Measurements from ENCODE around the gene HSD17B14. TPM values are rescaled to one million over a fixed set of nuclear protein-coding genes. Genes with fewer than 3 reads are reported as not detected.

HSD17B14 gene
- total and polyA plus RNA-seq, 4 donors, result 9.0 to 39.1 (median 15.3) TPM

- 52 to 73% methylated on average over 14 of the region's 14 CpGs for WGBS, 2 donors
- TF ChIP-seq CTCF (IDR thresholded peaks at IDR 0.05; ENCODE audit: control extremely low read depth, extremely low read depth), result no peak
- no peaks in the 10 kb centered on the region for H3K9me3 ChIP-seq (ENCODE audit: control insufficient read depth in 4 of 4, insufficient read depth in 3 of 4, low read length in 3 of 4)
- H3K27ac ChIP-seq (ENCODE audit: low read depth in 1 of 2, low read length in 1 of 2), result peak overlapping the region; percentile 10 to 71
- DNase-seq, result no peak
- H3K4me3 ChIP-seq, result no peak overlapping the region
- peaks cover 0 to 2% (median 0%) of the 10 kb centered on the region in 5 donors for H3K4me1 ChIP-seq (ENCODE audit: control insufficient read depth in 5 of 5, insufficient read depth in 5 of 5, low read length in 5 of 5)
- H3K9ac ChIP-seq (ENCODE audit: insufficient read depth in 1 of 2, low read length in 2 of 2), result no peak overlapping the region
- ATAC-seq (ENCODE audit: insufficient read depth, low FRiP score), result no peak
- no peaks in the 10 kb centered on the region for H3K27me3 ChIP-seq (ENCODE audit: control insufficient read depth in 3 of 3, insufficient read depth in 3 of 3, low read length in 2 of 3)
- no peaks in the 10 kb centered on the region for H3K36me3 ChIP-seq (ENCODE audit: control insufficient read depth in 4 of 4, insufficient read depth in 4 of 4, low read length in 4 of 4)
Observed at GRCh38 chr19:48780631-48781391, 55.5 kb downstream of the HSD17B14 start.

GRCh38 chr19:48779636-48780035 is 56.7 kb downstream of the HSD17B14 start:
- H3K27ac ChIP-seq (ENCODE audit: low read depth in 1 of 2, low read length in 1 of 2), result no peak overlapping the region
- no peaks in the 10 kb centered on the region for H3K36me3 ChIP-seq (ENCODE audit: control insufficient read depth in 4 of 4, insufficient read depth in 4 of 4, low read length in 4 of 4)
- H3K4me1 ChIP-seq (ENCODE audit: control insufficient read depth in 5 of 5, insufficient read depth in 5 of 5, low read length in 5 of 5), result peaks cover 0 to 2% (median 0%) of the 10 kb centered on the region in 5 donors
- DNase-seq, result no peak
- no peak for ATAC-seq (ENCODE audit: insufficient read depth, low FRiP score)
- no peak for TF ChIP-seq CTCF (IDR thresholded peaks at IDR 0.05; ENCODE audit: control extremely low read depth, extremely low read depth)
- no peaks in the 10 kb centered on the region for H3K27me3 ChIP-seq (ENCODE audit: control insufficient read depth in 3 of 3, insufficient read depth in 3 of 3, low read length in 2 of 3)
- WGBS, 2 donors, result 61 to 63% methylated on average over 1 of the region's 1 CpG
- no peaks in the 10 kb centered on the region for H3K9me3 ChIP-seq (ENCODE audit: control insufficient read depth in 4 of 4, insufficient read depth in 3 of 4, low read length in 3 of 4)
- no peak overlapping the region for H3K9ac ChIP-seq (ENCODE audit: insufficient read depth in 1 of 2, low read length in 2 of 2)
- no peak overlapping the region for H3K4me3 ChIP-seq

DNA sequence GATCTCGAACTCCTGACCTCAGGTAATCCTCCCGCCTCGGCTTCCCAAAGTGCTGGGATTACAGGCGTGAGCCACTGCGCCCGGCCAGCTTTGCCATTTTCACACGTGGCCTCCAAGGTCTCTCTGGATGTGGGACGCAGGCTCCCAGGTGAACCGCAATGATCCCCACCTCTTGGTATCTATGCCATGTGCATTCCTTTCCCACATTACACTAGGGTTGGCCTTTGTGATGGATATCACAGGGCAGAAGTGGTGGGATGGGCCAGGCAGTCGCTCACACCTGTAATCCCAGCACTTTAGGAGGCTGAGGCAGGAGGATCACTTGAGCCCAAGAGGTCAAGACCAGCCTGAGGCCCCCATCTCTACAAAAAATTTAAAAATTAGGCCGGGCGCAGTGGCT is 58.6 kb downstream of the HSD17B14 start:
- DNase-seq (no peak), ATAC-seq (ENCODE audit: insufficient read depth, low FRiP score) (no peak)
- H3K27ac ChIP-seq (ENCODE audit: low read depth in 1 of 2, low read length in 1 of 2), result no peak overlapping the region
- H3K27me3 ChIP-seq (ENCODE audit: control insufficient read depth in 3 of 3, insufficient read depth in 3 of 3, low read length in 2 of 3), result no peaks in the 10 kb centered on the region
- H3K4me1 ChIP-seq (ENCODE audit: control insufficient read depth in 5 of 5, insufficient read depth in 5 of 5, low read length in 5 of 5), result peaks cover 0 to 2% (median 0%) of the 10 kb centered on the region in 5 donors
- no peaks in the 10 kb centered on the region for H3K9me3 ChIP-seq (ENCODE audit: control insufficient read depth in 4 of 4, insufficient read depth in 3 of 4, low read length in 3 of 4)
- WGBS, 2 donors, result 95 to 98% methylated on average over 12 of the region's 12 CpGs
- H3K9ac ChIP-seq (ENCODE audit: insufficient read depth in 1 of 2, low read length in 2 of 2), result no peak overlapping the region
- TF ChIP-seq CTCF (IDR thresholded peaks at IDR 0.05; ENCODE audit: control extremely low read depth, extremely low read depth), result no peak
- H3K36me3 ChIP-seq (ENCODE audit: control insufficient read depth in 4 of 4, insufficient read depth in 4 of 4, low read length in 4 of 4), result no peaks in the 10 kb centered on the region
- no peak overlapping the region for H3K4me3 ChIP-seq
